T-helper 1 cell treated with Interleukin-12 subunit alpha and Interleukin-12 subunit beta and Interleukin-4 antibody, amounts not matched to agents 30 μg/mL and 1 μg/mL, for 36 hours (primary cell): ENCODE results near the gene MATCAP1.
A peak's percentile ranks its signal among the peaks of the same experiment; 100 is the strongest.

Experiments used
- H3K27ac Mint-ChIP-seq: one replicate; pipeline ENCODE4 v1.8.0; 2021; ENCODE audit warnings: mild to moderate bottlenecking, mixed read lengths
- H3K27me3 Mint-ChIP-seq: one replicate; pipeline ENCODE4 v1.8.0; 2021; ENCODE audit warnings: low read depth, mixed read lengths
- H3K36me3 Mint-ChIP-seq: one replicate; pipeline ENCODE4 v1.8.0; 2021; ENCODE audit warnings: low read depth, mixed read lengths
- H3K4me1 Mint-ChIP-seq: one replicate; pipeline ENCODE4 v1.8.0; 2021; ENCODE audit warnings: low read depth, mixed read lengths
- H3K4me3 Mint-ChIP-seq: one replicate; pipeline ENCODE4 v1.8.0; 2021; ENCODE audit warnings: mild to moderate bottlenecking, moderate library complexity, mixed read lengths
- H3K9me3 Mint-ChIP-seq: one replicate; pipeline ENCODE4 v1.8.0; 2021; ENCODE audit warnings: mixed read lengths

Gene MATCAP1

DNA sequence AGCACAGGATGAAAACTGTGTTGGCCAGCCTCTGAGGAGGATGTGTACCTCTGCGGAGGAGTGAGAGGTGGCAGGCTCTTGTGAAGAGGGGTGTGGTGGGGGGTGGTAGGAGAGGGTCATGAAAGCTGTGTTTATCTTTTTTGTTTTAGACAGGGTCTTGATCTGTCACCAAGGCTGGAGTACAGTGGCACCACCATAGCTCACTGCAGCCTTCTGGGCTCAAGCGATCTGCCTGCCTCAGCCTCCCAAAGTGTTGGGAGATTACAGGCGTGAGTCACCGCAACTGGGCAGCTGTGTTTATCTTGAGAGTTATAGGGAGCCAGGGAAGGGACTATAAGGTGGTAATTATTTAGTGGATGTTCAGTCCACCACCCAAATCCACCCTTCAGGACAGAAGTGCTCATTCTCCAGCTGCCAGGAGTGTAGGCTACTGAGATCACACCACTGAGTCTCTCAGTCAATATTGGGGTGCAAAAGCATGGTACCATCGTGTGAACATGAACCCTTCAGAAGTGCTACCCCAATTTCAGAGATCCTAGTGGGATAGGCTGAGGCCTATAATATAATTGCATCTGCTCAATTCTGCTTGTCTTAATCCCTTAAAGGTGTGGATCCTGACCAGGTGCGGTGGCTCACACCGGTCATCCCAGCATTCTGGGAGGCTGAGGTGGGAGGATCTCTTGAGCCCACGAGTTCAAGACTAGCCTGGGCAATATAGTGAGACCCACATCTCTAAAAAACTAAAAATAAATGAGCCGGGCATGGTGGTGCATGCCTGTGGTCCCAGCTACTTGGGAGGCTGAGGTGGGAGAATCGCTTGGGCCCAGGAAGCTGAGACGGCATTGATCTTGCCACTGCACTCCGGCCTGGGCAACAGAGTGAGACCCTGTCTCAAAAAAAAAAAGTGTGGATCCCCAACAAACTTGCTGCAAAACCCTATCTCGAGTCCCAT lies 7.0 kb upstream of the MATCAP1 start:
- Mint-ChIP-seq H3K27ac (no peak overlapping the region), H3K36me3 (peaks cover 22% of the 10 kb centered on the region), H3K27me3 (peaks cover under 1% of the 10 kb centered on the region), H3K9me3 (no peaks in the 10 kb centered on the region), H3K4me1 (peaks cover 24% of the 10 kb centered on the region), H3K4me3 (peak overlapping the region; percentile 89)

DNA sequence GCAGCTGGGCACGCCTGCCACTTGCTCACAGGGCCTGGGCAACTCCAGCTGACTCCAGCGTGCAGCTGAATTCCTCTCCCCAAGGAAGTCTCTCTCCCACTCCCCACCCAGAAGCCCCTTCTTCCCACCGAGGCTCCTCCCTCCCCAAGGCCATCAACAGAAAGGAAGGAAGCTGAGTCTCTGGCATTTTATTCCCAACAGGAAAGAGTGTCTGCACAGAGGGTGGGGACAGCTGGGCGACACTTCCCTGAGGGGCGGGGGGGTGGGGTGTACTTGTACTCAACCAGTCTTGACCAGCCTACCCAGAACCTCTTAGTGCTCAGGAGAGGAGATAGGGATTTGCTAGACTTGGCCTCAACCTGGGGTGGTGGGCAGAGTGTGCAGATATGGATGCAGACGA lies 6.3 kb upstream of the MATCAP1 start, which contains the start of gene EXOC3L1:
TSS of gene EXOC3L1 (minus strand) at position 96 of the 400 bp plus-strand sequence. CDS start 460 bp downstream, outside the sequence.
- H3K27me3 Mint-ChIP-seq: peaks cover 8% of the 10 kb centered on the region
- H3K27ac Mint-ChIP-seq: no peak within 1 kb of the TSS
- H3K4me3 Mint-ChIP-seq: no peak within 1 kb of the TSS
- H3K9me3 Mint-ChIP-seq: no peaks in the 10 kb centered on the region
- peaks cover 17% of the 10 kb centered on the region for H3K36me3 Mint-ChIP-seq
- H3K4me1 Mint-ChIP-seq: peaks cover 29% of the 10 kb centered on the region

DNA sequence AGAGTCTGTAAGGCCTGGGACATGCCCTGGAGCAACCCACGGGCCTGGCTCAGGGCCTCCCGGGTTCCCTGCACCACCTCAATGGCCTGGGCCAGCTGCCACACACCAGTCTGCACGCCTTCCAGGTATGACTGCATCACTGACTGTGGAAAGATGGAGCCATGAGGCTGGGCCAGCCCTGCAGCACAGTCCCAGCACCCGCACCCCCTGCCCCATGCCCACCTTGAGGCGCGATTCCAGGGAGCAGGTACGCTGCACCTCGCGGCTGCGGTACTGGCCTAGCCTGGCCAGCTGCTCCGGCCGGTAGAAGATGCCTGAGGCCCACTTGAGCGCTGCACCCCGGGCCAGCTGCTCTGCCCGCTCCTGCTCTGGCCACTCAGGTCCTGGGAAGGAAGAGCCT lies 5.0 kb upstream of the MATCAP1 start:
- H3K4me3 Mint-ChIP-seq: no peak overlapping the region
- peaks cover 26% of the 10 kb centered on the region for H3K4me1 Mint-ChIP-seq
- H3K36me3 Mint-ChIP-seq: peaks cover 6% of the 10 kb centered on the region
- H3K27ac Mint-ChIP-seq: no peak overlapping the region
- no peaks in the 10 kb centered on the region for H3K9me3 Mint-ChIP-seq
- H3K27me3 Mint-ChIP-seq: peaks cover 8% of the 10 kb centered on the region

DNA sequence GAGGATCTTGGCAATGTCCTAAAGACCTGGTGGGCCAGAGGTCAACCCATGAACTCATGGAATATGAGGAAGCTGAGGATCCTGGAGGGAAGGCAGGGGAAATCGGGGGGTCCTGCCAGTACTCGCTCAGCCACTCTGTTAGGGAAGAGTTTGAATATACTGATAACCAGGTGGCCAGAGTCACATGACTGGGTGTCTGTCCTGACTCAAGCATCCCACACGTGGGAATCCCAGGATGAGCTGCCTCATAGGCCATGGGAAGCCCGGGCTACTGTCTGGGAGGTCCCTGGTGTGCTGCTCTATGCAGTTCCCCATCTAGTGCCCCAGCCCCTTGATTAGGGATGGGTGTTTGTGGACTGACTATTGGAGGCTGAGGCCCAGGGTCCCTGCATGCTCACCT lies 4.6 kb upstream of the MATCAP1 start:
- peaks cover 8% of the 10 kb centered on the region for H3K27me3 Mint-ChIP-seq
- H3K4me1 Mint-ChIP-seq: peaks cover 21% of the 10 kb centered on the region
- no peak overlapping the region for H3K4me3 Mint-ChIP-seq
- H3K36me3 Mint-ChIP-seq: peaks cover 6% of the 10 kb centered on the region
- H3K27ac Mint-ChIP-seq: no peak overlapping the region
- no peaks in the 10 kb centered on the region for H3K9me3 Mint-ChIP-seq

DNA sequence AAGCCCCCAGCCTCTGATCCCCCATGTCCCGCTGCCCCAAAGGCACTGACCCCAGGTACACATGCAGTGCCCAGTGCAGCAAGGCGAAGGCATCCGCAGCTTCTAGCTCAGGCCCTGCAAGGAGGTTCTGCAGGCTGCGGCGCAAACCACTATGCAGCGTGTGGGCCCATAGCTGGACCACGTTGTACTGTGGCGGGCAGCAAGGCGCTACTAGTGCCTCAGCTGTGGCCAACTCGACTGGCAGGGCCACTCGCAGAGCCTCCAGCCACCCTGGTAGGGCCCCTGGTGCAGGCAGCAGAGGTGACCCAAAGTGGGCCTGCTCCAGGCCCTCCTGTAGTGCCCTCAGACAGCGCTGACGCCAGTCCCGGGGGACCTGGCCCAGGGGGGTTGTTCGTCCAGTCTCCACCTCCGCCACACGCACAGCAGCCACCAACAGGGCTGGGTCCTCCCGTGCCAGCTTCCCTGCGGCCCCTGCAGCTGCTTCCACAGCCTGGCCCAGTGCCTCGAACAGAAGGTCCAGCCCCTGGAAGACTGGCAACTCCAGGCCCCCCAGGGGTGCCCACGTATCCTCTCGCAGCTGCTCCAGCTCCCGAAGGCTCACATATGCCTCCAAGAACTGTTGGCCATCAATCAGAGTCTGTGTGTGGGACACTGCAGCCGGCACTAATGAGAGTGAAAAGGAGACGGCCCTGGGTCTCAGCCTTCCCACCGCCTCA lies 3.6 kb upstream of the MATCAP1 start:
- no peak overlapping the region for H3K27ac Mint-ChIP-seq
- H3K36me3 Mint-ChIP-seq: peaks cover 2% of the 10 kb centered on the region
- peaks cover 8% of the 10 kb centered on the region for H3K27me3 Mint-ChIP-seq
- H3K9me3 Mint-ChIP-seq: no peaks in the 10 kb centered on the region
- no peak overlapping the region for H3K4me3 Mint-ChIP-seq
- peaks cover 15% of the 10 kb centered on the region for H3K4me1 Mint-ChIP-seq

DNA sequence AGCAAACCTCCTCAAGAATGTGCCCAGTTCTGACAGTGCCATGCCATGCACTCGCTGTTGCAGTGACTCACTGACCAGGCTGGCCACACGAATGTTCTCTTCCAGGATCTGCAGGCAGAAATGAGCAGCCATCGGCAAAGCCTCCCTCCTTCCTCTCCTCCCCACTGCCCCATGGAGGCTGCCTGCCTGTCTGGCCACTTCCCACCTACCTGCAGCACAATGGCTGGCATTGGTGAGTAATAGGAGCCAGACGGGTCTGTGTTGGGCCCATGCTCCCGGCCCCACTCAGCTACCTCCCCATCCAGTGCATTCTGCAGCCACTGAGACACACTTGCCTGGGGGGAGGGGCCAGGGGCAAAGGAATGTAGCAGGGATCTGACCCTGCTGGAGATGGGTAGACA lies 2.8 kb upstream of the MATCAP1 start:
- Mint-ChIP-seq H3K4me3 (no peak overlapping the region), H3K9me3 (no peaks in the 10 kb centered on the region), H3K27me3 (peaks cover 8% of the 10 kb centered on the region), H3K27ac (no peak overlapping the region), H3K4me1 (peaks cover 12% of the 10 kb centered on the region), H3K36me3 (peaks cover 2% of the 10 kb centered on the region)

DNA sequence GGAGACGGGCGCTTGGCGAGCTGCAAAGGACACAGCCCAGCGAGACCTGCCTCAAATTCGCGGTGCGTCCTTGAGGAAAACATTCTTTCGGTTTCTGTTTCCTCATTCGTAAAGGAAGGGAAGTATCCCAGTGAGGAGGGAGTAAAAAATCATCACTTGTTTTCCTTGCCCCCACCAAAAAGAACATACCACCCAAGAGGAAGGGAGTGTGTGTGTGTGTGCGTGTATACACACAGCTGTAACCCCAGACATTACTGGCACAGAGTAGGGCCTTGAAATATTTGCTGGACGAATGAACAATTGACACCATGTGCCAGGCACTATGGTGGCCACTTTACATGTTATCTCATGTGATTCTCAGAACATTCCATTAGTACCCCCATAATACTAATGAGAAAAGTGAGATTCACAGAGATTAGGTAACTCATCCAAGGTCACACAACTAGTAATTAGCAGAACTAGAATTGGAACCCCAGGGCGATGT lies 1.9 kb upstream of the MATCAP1 start:
- H3K36me3 Mint-ChIP-seq: peaks cover 2% of the 10 kb centered on the region
- peak overlapping the region; percentile 86 for H3K4me3 Mint-ChIP-seq
- H3K4me1 Mint-ChIP-seq: peaks cover 8% of the 10 kb centered on the region
- H3K27me3 Mint-ChIP-seq: peaks cover 8% of the 10 kb centered on the region
- no peaks in the 10 kb centered on the region for H3K9me3 Mint-ChIP-seq
- H3K27ac Mint-ChIP-seq: no peak overlapping the region

DNA sequence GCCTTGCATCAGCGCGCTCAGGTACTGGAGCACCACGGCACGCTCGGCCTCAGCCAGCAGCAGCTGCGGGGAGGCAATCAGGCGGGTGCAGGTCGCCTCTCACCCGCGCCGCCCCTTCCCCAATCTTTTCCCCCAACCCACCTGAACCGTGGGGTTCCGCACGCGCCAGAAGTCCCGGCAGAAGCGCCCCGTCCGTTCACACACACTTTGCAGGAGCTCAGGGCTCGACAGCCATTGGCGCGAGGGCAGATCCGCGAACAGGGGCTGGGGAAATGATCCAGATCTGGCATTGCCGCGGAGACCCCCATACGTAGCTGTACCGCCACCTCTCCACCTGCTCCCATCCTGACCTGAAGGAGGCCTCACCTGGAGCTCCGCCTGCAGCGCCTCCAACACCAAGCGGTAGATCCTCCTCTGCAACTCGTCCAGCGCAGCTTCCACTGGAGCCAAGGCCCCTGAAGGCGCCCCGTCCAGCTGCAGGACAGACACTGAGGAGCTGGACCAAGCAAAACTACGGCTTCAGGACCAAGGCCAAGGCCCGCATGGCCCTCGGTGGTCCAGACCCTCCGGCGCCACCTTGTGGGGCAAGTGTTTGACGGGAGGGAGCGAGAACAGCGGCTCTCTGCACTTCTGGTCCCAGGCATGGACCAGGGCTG lies 1.4 kb upstream of the MATCAP1 start:
- Mint-ChIP-seq H3K4me3 (peak overlapping the region; percentile 86), H3K27ac (peak overlapping the region; percentile 79), H3K36me3 (peaks cover 2% of the 10 kb centered on the region), H3K27me3 (peaks cover 8% of the 10 kb centered on the region), H3K4me1 (peaks cover 8% of the 10 kb centered on the region), H3K9me3 (no peaks in the 10 kb centered on the region)

DNA sequence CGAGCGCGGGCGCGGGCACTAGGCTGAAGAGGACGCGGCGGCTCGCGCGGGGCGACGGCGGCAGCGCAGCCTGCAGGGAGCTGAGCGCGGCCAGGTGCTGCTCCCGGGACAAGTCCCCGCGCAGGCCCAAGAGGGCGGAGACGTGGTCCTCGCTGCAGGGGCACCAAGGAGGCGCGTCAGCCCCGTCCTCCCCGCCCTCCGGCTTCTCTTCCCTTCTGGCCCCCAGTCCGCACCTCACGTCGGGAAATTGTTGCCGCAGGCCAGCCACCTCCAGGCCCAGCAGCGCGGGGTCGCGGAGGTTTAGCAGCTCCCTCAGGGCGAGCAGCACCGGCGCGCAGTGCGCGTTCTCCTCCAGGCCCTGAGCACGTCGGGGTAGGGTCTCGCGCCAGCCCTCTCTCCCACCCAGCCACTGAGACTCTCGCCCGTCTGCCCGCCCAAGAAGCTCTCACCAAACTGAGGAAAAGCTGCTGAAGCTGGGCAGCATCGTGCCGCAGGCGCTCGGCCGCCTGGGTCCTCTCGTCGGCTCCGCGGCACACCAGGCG lies 761 bp upstream of the MATCAP1 start:
- Mint-ChIP-seq H3K27me3 (peaks cover 8% of the 10 kb centered on the region), H3K4me3 (peak overlapping the region; percentile 66), H3K36me3 (peaks cover 2% of the 10 kb centered on the region), H3K9me3 (no peaks in the 10 kb centered on the region), H3K27ac (no peak overlapping the region), H3K4me1 (peaks cover 8% of the 10 kb centered on the region)

DNA sequence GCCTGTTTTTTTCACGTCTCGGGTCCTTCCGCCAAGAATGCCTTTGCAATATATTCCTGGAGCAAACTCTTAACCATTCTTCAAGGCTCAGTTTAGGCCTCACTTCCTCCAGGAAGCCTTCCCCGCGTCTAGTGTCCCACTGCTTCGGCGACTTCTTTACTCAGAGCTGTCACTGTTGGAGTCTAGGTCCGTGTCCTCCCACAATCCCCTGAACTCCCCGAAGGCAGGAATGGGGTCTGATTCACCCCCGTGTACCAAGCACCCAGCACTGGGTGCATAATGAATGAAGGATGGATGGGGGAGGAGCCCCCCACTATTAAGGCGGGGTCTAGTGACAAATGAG lies 508 bp downstream of the MATCAP1 start:
- H3K4me3 Mint-ChIP-seq: no peak overlapping the region
- H3K36me3 Mint-ChIP-seq: peaks cover 2% of the 10 kb centered on the region
- H3K9me3 Mint-ChIP-seq: no peaks in the 10 kb centered on the region
- peaks cover 17% of the 10 kb centered on the region for H3K4me1 Mint-ChIP-seq
- H3K27ac Mint-ChIP-seq: no peak overlapping the region
- H3K27me3 Mint-ChIP-seq: peaks cover 8% of the 10 kb centered on the region

DNA sequence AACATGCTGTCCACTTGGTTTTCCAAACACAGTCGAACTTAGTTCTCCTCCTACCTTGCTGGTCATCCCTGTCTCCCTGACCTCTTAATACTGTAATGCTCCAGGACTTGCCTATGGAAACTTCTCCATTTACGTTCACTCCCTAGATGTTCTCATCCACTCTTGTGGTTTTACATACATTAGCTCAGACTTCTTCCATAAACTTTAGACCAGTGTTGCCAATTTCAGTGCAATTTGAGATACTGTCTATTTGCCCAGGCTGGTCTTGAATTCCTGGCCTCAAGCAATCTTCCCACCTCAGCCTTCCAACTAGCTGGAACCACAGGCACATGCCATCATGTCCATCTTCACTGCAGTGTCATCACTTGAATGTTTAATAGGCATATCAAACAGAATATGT lies 1.5 kb downstream of the MATCAP1 start:
- Mint-ChIP-seq H3K4me1 (peaks cover 23% of the 10 kb centered on the region), H3K36me3 (peaks cover 6% of the 10 kb centered on the region), H3K27ac (no peak overlapping the region), H3K9me3 (no peaks in the 10 kb centered on the region), H3K27me3 (peaks cover 8% of the 10 kb centered on the region), H3K4me3 (no peak overlapping the region)

DNA sequence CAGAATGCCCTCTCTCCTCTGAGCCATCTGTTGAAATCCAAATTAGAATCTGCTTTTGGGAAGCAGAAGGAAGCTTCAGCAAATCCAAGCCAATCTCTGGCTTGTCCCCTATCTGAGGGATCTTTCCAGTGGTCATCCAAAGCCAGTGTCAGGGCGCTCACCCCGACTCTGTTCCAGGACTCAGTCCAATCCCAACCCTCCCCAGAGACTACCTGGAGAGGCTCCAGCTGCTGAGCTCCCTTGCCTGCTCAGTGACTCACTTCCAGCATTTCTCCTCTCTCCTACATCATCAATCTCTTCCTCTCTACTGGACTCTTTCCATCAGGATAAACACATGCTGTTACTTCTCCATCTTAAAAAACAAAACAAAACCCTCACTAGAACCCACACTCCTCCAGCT lies 2.4 kb downstream of the MATCAP1 start:
- peaks cover 29% of the 10 kb centered on the region for H3K4me1 Mint-ChIP-seq
- H3K4me3 Mint-ChIP-seq: no peak overlapping the region

DNA sequence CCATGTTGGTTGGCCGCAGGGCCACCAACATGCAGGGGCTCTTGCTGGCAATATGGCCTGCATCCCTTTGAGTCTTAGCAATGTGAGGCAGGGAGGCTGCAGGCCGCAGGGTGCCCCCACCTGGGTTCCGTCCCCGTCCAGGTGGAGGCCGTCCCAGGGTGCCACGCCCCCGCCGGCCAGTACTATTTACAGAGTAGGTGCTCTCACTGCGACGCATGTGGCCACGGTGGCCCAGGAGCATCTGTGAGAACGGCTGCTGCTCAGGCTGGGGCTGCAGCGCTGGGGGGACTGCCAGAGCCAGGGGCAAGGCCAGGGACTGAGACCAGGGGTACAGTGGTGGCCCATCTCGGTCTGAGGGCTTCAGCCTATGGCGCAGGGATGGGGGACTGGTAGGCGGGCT lies 3.6 kb downstream of the MATCAP1 start:
- H3K36me3 Mint-ChIP-seq: peaks cover 18% of the 10 kb centered on the region
- no peak overlapping the region for H3K27ac Mint-ChIP-seq
- H3K27me3 Mint-ChIP-seq: peaks cover 2% of the 10 kb centered on the region
- H3K9me3 Mint-ChIP-seq: no peaks in the 10 kb centered on the region
- peaks cover 32% of the 10 kb centered on the region for H3K4me1 Mint-ChIP-seq
- H3K4me3 Mint-ChIP-seq: no peak overlapping the region

More for the DNA sequence above, 2.4 kb downstream of the MATCAP1 start:
- Mint-ChIP-seq H3K36me3 (peaks cover 9% of the 10 kb centered on the region), H3K27me3 (peaks cover 8% of the 10 kb centered on the region), H3K27ac (no peak overlapping the region), H3K9me3 (no peaks in the 10 kb centered on the region)

DNA sequence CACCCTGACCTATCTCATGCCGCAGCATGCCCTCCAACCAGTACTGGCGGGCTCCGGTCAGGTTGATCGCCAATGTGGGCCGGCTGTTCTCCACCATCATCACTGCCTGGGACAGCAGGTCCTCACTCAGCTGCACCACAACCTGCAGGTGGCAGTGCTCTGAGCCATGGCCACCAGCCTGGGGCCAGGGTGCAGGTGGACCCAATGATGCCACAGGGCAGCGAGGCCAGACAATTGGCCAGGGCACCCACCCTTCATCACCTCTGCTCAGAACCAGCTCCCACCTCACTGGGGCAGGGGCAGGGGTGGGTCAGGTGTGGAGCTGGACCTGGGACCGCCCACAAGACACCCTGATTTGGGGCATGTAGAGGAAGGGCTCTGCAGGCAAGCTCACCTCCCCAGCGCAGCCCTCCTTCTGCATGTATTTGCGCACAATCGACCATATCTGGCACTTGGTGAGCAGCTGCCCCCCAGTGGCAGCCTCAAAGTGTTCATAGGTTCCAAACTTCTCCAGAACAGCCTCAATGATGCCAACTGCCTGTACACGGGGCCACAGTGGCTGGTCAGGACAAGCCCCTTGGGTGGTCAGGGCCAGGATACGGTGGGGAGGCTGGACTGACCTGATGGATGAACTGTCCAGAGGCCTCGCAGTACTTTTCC lies 4.2 kb downstream of the MATCAP1 start:
- no peak overlapping the region for H3K4me3 Mint-ChIP-seq
- H3K4me1 Mint-ChIP-seq: peaks cover 32% of the 10 kb centered on the region
- H3K27me3 Mint-ChIP-seq: no peaks in the 10 kb centered on the region
- no peak overlapping the region for H3K27ac Mint-ChIP-seq
- H3K36me3 Mint-ChIP-seq: peaks cover 18% of the 10 kb centered on the region
- H3K9me3 Mint-ChIP-seq: no peaks in the 10 kb centered on the region
